GM12891 (cell line): Measurements from ENCODE around the gene CEBPG.

Experiments used
- POLR2A ChIP-seq: IDR thresholded peaks from 2 replicates; pipeline ENCODE4 v1.6.1; 2011; ENCODE audit warnings: low read depth, low read length, control low read depth
- POLR2AphosphoS5 ChIP-seq: IDR thresholded peaks from 2 replicates; pipeline ENCODE4 v1.6.1; 2011; ENCODE audit warnings: low read depth, low read length, control low read depth
- TAF1 ChIP-seq: IDR thresholded peaks from 2 replicates; pipeline ENCODE4 v1.6.1; 2011; ENCODE audit warnings: low read depth, low read length, control low read depth

DNA sequence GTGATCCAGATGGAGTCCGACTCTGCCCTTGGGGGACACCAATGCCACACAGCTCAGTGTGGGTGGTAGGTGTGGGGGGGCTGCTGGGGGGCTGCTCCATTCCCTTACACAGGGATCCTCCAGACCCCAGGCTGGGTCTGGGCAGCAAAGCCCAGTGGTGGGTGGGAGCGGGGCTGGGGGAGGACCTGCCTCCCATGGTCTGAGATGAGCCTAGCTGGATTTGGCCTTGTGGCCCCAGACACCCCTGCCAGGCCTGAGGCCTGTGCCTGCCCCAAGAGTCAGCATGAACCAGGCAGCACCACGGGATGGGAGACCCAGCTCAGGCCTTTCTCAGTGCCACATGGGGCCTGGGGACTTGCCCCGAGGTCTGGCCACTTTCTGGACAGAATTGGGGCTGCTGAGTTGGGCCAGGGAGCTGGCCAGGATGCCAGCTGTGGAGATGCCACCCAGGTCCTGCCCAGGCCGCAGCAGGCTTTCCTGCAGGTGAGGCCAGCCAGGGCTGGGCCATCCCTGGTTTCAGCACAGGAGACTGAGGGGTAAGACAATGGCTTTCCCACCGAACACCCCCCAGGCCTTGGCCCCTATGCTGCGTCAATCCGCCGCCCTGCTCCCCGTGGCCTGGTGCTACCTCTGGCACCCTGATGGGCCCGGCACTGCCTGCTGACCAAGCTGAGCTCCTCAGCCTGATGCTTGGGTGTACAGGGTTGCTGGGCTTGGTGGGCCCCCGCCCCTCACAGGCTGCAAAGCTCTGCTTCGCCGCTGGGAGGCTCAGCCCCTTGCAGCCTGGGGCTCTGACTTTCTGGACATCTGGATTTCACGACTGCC is 24.2 kb downstream of the CEBPG start:
- TF ChIP-seq POLR2A: no peak
- no peak for TF ChIP-seq POLR2AphosphoS5
- TF ChIP-seq TAF1: no peak
